ENCODE results near the gene ERC1. TPM values are rescaled to one million over a fixed set of nuclear protein-coding genes. Genes with fewer than 3 reads are reported as not detected.

ERC1 gene
- total RNA-seq, 4 donors from 2014 or later, result 23.5 to 74.8 (median 57.0) TPM

DNA sequence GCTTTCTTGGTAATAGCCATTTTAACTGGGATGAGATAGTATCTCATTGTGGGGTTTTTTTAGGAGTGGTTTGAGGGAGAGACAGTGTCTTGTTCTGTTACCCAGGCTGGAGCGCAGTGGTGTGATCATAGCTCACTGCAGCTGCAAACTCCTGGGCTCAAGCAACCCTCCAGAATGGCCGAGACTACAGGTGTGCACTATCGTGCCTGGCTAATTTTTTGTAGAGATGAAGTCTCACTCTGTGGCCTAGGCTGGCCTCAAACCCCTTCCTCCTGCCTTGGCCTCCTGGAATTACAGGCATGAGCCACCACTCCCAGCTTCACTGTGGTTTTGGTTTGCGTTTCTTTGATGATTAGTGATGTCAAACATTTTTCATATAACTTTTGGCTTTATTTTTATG lies 293.6 kb downstream of the ERC1 start:
- Histone ChIP-seq H3K36me3 (no peaks in the 10 kb centered on the region), H3K4me3 (no peak overlapping the region), H3K4me1 (peaks cover 0 to 12% (median 1%) of the 10 kb centered on the region in 4 donors), H3K9me3 (no peaks in the 10 kb centered on the region), H3K27me3 (no peaks in the 10 kb centered on the region), H3K27ac (no peak overlapping the region)
- intact Hi-C loops (cut with DNase I; ENCODE audit: low total_unique reads) (no loop called here), in situ Hi-C loops (cut with MboI; ENCODE audit: low pct_ligation_motif_present in 1 of 4, low pct_unique_long_range_greater_than_20kb in 1 of 4, low sequenced_read_pairs in 3 of 4) (no loop called here)
- DNase-seq, result no peak
- no peak for TF ChIP-seq EP300 (IDR thresholded peaks at IDR 0.05; ENCODE audit: low read depth)
- WGBS, 2 donors (ENCODE audit: low coverage in 1 of 2), result 87 to 88% methylated on average over 4 of the region's 4 CpGs

DNA sequence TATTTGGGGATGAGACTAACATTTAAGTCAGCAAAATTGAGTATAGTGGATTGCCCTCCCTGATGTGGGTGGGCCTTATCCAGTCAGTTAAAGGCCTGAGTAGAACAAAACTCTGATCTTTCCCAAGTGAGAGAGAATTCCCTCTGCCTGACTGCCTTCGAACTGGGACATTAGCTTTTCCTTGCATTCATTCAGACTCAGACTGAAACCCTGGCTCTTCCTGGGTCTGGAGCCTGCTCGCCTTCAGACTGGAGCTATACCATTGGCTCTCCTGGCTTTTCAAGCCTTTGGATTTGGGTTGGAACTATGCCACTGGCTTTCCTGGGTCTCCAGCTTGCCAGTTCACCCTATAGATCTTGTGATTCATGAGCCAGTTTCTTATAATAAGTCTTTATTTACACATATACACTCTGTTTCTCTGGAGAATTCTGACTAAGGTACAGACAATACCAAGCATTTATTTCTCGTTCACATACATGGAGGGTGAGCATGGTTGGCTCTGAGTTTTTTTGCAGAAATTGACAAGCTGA lies 296.5 kb downstream of the ERC1 start:
- 86% methylated on average over 2 to 3 of the region's 3 CpGs for WGBS, 2 donors (ENCODE audit: low coverage in 1 of 2)
- DNase-seq, result no peak
- Histone ChIP-seq H3K4me1 (peaks cover 0 to 12% (median 1%) of the 10 kb centered on the region in 4 donors), H3K9me3 (no peaks in the 10 kb centered on the region), H3K27me3 (no peaks in the 10 kb centered on the region), H3K4me3 (no peak overlapping the region), H3K36me3 (no peaks in the 10 kb centered on the region), H3K27ac (no peak overlapping the region)
- in situ Hi-C loops (cut with MboI; ENCODE audit: low pct_ligation_motif_present in 1 of 4, low pct_unique_long_range_greater_than_20kb in 1 of 4, low sequenced_read_pairs in 3 of 4), result no loop called here
- no peak for TF ChIP-seq EP300 (IDR thresholded peaks at IDR 0.05; ENCODE audit: low read depth)
- no peak for TF ChIP-seq POLR2A (IDR thresholded peaks at IDR 0.05)
- no peak for TF ChIP-seq POLR2AphosphoS5 (IDR thresholded peaks at IDR 0.05)
- TF ChIP-seq, protein P1, sequence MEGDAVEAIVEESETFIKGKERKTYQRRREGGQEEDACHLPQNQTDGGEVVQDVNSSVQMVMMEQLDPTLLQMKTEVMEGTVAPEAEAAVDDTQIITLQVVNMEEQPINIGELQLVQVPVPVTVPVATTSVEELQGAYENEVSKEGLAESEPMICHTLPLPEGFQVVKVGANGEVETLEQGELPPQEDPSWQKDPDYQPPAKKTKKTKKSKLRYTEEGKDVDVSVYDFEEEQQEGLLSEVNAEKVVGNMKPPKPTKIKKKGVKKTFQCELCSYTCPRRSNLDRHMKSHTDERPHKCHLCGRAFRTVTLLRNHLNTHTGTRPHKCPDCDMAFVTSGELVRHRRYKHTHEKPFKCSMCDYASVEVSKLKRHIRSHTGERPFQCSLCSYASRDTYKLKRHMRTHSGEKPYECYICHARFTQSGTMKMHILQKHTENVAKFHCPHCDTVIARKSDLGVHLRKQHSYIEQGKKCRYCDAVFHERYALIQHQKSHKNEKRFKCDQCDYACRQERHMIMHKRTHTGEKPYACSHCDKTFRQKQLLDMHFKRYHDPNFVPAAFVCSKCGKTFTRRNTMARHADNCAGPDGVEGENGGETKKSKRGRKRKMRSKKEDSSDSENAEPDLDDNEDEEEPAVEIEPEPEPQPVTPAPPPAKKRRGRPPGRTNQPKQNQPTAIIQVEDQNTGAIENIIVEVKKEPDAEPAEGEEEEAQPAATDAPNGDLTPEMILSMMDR (IDR thresholded peaks at IDR 0.05), result no peak
- intact Hi-C loops (cut with DNase I; ENCODE audit: low total_unique reads), result no loop called here

DNA sequence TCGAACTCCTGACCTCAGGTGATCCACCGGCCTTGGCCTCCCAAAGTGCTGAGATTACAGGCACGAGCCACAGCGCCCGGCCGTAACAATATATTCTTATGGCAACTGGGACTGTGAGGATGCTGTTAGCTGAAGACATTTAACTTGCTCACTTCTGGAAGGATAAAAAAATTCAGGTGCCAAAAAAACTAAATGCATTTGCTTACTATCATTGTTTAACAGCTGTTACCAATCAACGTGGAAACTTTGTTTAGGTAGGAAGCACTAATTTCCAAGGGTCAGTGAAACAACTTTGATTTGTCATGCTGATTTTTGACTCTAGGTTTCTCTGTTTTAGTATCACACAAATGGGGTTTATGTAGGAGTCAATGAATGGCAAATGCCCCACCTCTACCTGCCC lies 297.3 kb downstream of the ERC1 start:
- Histone ChIP-seq H3K36me3 (no peaks in the 10 kb centered on the region), H3K27ac (no peak overlapping the region), H3K27me3 (no peaks in the 10 kb centered on the region), H3K9me3 (no peaks in the 10 kb centered on the region), H3K4me3 (no peak overlapping the region), H3K4me1 (peaks cover 0 to 5% (median under 1%) of the 10 kb centered on the region in 4 donors)
- intact Hi-C loops (cut with DNase I; ENCODE audit: low total_unique reads), result no loop called here
- WGBS, 2 donors (ENCODE audit: low coverage in 1 of 2), result 87 to 100% methylated on average over 7 of the region's 7 CpGs
- DNase-seq, result no peak
- TF ChIP-seq POLR2AphosphoS5 (IDR thresholded peaks at IDR 0.05) (no peak), POLR2A (IDR thresholded peaks at IDR 0.05) (no peak), EP300 (IDR thresholded peaks at IDR 0.05; ENCODE audit: low read depth) (no peak)
- TF ChIP-seq, protein P1 (IDR thresholded peaks at IDR 0.05), result no peak
- in situ Hi-C loops (cut with MboI; ENCODE audit: low pct_ligation_motif_present in 1 of 4, low pct_unique_long_range_greater_than_20kb in 1 of 4, low sequenced_read_pairs in 3 of 4), result no loop called here

DNA sequence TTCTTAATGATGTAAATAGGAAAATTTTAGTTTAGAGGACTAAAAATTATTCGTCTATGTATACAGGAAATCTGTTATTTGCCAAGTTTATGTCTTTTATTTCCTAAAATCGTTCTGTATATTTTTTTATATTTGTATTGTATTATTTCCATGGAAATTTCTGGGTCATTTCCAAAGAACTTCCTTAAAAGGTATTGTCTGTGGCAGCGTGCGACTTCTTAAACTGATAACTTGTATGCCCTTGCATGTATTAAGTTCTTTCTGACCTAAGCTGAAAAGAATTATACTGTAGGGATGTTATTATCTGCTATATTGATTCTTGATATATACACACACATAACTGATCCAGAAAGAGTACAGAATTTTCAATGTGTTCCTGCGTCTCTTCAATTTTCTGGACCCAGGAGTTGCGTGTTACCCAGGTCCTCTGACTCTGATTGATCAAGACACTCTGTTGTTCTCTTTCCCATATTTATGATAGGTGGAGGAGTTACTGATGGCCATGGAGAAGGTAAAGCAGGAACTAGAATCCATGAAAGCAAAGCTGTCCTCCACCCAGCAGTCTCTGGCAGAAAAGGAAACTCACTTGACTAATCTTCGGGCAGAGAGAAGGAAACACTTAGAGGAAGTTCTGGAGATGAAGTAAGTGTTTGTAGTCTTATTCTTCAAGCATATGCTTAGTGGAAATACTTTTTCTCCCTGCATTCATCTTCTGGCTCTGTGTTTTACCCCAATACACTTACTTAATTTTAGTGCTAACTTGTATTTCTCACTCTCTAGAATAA lies 298.5 kb downstream of the ERC1 start:
- no peak overlapping the region for H3K4me3 ChIP-seq
- H3K27ac ChIP-seq, result no peak overlapping the region
- intact Hi-C loops (cut with DNase I; ENCODE audit: low total_unique reads), result no loop called here
- H3K9me3 ChIP-seq, result no peaks in the 10 kb centered on the region
- H3K36me3 ChIP-seq, result no peaks in the 10 kb centered on the region
- 68 to 69% methylated on average over 7 of the region's 7 CpGs for WGBS, 2 donors (ENCODE audit: low coverage in 1 of 2)
- TF ChIP-seq POLR2AphosphoS5 (IDR thresholded peaks at IDR 0.05), result no peak
- TF ChIP-seq EP300 (IDR thresholded peaks at IDR 0.05; ENCODE audit: low read depth), result no peak
- no peak for TF ChIP-seq POLR2A (IDR thresholded peaks at IDR 0.05)
- TF ChIP-seq, protein P1 (IDR thresholded peaks at IDR 0.05), result no peak
- peaks cover 0 to 5% (median 0%) of the 10 kb centered on the region in 4 donors for H3K4me1 ChIP-seq
- no peak for DNase-seq
- H3K27me3 ChIP-seq, result no peaks in the 10 kb centered on the region
- in situ Hi-C loops (cut with MboI; ENCODE audit: low pct_ligation_motif_present in 1 of 4, low pct_unique_long_range_greater_than_20kb in 1 of 4, low sequenced_read_pairs in 3 of 4), result no loop called here
